Natural killer cell (primary cell): ENCODE measurements around the gene TOGARAM2. TPM values are rescaled to one million over a fixed set of nuclear protein-coding genes. Genes with fewer than 3 reads are reported as not detected.

Experiments used
- ATAC-seq, 3 donors: fragments of 150-1000 bp in 2 of 3; fragments of 200-7000 bp in 1 of 3; cut with Tn5 transposase; 1 replicate in 1 of 3; 2 replicates in 2 of 3; pipeline ENCODE4 v1.10.0; 2021; ENCODE audit warnings: mild to moderate bottlenecking in 2 of 3, moderate library complexity in 2 of 3
- DNase-seq, 2 donors: peaks; one replicate each; pipeline versions ENCODE4 v3.0.0 to v3.0.0-alpha.2; 2013 to 2021; ENCODE audit warnings: mixed read lengths in 1 of 2
- H3K27ac ChIP-seq: one replicate; pipeline ENCODE4 v1.5.1; 2013; ENCODE audit warnings: mild to moderate bottlenecking, low read length
- H3K27me3 ChIP-seq: one replicate; pipeline ENCODE4 v1.6.1; 2013; ENCODE audit warnings: low read length; ENCODE audit not compliant: control insufficient read depth, insufficient read depth
- H3K36me3 ChIP-seq: one replicate; pipeline ENCODE4 v1.6.1; 2013; ENCODE audit warnings: low read length; ENCODE audit not compliant: control insufficient read depth, insufficient read depth
- H3K4me1 ChIP-seq: one replicate; pipeline ENCODE4 v1.6.1; 2013; ENCODE audit warnings: low read length; ENCODE audit not compliant: control insufficient read depth, insufficient read depth
- H3K4me3 ChIP-seq: one replicate; pipeline ENCODE4 v1.5.1; 2013; ENCODE audit warnings: low read length
- H3K9me3 ChIP-seq: one replicate; pipeline ENCODE4 v1.6.1; 2013; ENCODE audit warnings: low read length; ENCODE audit not compliant: control insufficient read depth, insufficient read depth
- H3K27ac Mint-ChIP-seq, 2 donors: one replicate each; pipeline ENCODE4 v1.8.0; 2022; ENCODE audit warnings: mild to moderate bottlenecking in 2 of 2, mixed read lengths in 2 of 2, moderate library complexity in 1 of 2
- H3K27me3 Mint-ChIP-seq, 2 donors: one replicate each; pipeline ENCODE4 v1.8.0; 2022; ENCODE audit warnings: low read depth in 2 of 2, mixed read lengths in 2 of 2
- H3K36me3 Mint-ChIP-seq: one replicate; pipeline ENCODE4 v1.8.0; 2022; ENCODE audit warnings: mixed read lengths
- H3K4me1 Mint-ChIP-seq, 2 donors: one replicate each; pipeline ENCODE4 v1.8.0; 2022; ENCODE audit warnings: mixed read lengths in 2 of 2
- H3K4me3 Mint-ChIP-seq: one replicate; pipeline ENCODE4 v1.8.0; 2022; ENCODE audit warnings: mild to moderate bottlenecking, moderate library complexity, mixed read lengths
- H3K9me3 Mint-ChIP-seq, 2 donors: one replicate each; pipeline ENCODE4 v1.8.0; 2022; ENCODE audit warnings: mixed read lengths in 2 of 2
- CTCF ChIP-seq: fragments of 200-600 bp; IDR thresholded peaks from one replicate; pipeline ENCODE4 v1.8.0; 2022; ENCODE audit warnings: antibody characterized with exemption
- WGBS: methylation state at CpG from one replicate; pipeline ENCODE4 v1.1.7; 2013; ENCODE audit warnings: missing lambda C conversion rate; ENCODE audit not compliant: insufficient coverage; 5-methylcytosine and 5-hydroxymethylcytosine counted together
- intact Hi-C: fragments of 100-400 bp; cut with micrococcal nuclease; formaldehyde crosslinking; loops from one replicate; pipeline ENCODE4 v1.14.2; 2022
- total RNA-seq, 4 donors: library from RNA; stranded (reverse); fragments of 120-200 nt in 1 of 4; gene quantifications; one replicate each; pipeline versions ENCODE4 v1.2.3 to v1.2.4, GENCODE V29; 2013 to 2022

Gene TOGARAM2
- total RNA-seq, 3 donors from 2014 or later (not counting 1 experiment from before 2014, with no cell fraction given): 25.9 to 53.2 (median 30.8) TPM

- Histone ChIP-seq H3K27ac (no peak overlapping the region), H3K4me3 (no peak overlapping the region), H3K9me3 (no peaks in the 10 kb centered on the region), H3K27me3 (no peaks in the 10 kb centered on the region), H3K36me3 (no peaks in the 10 kb centered on the region), H3K4me1 (no peaks in the 10 kb centered on the region)
- Mint-ChIP-seq H3K4me3 (no peak overlapping the region), H3K27ac (no peak overlapping the region), H3K27me3 (no peaks in the 10 kb centered on the region), H3K36me3 (no peaks in the 10 kb centered on the region), H3K4me1 (no peaks in the 10 kb centered on the region), H3K9me3 (no peaks in the 10 kb centered on the region)
- 94% methylated on average over 10 of the region's 10 CpGs for WGBS
- TF ChIP-seq CTCF: no peak
- no peak for DNase-seq
- no peak for ATAC-seq
- intact Hi-C loops: no loop called here
Measured at GRCh38 chr2:29065068-29065811, 84.1 kb downstream of the TOGARAM2 start.

- H3K4me1 ChIP-seq: no peaks in the 10 kb centered on the region
- intact Hi-C loops: no loop called here
- no peaks in the 10 kb centered on the region for H3K27me3 Mint-ChIP-seq
- H3K36me3 ChIP-seq: no peaks in the 10 kb centered on the region
- WGBS: 91% methylated on average over 8 of the region's 8 CpGs
- no peaks in the 10 kb centered on the region for H3K36me3 Mint-ChIP-seq
- no peak overlapping the region for H3K4me3 Mint-ChIP-seq
- H3K9me3 Mint-ChIP-seq: no peaks in the 10 kb centered on the region
- no peaks in the 10 kb centered on the region for H3K27me3 ChIP-seq
- H3K4me1 Mint-ChIP-seq: no peaks in the 10 kb centered on the region
- DNase-seq (no peak), ATAC-seq (no peak)
- no peak overlapping the region for H3K27ac Mint-ChIP-seq
- H3K9me3 ChIP-seq: no peaks in the 10 kb centered on the region
- H3K4me3 ChIP-seq: no peak overlapping the region
- no peak overlapping the region for H3K27ac ChIP-seq
- no peak for TF ChIP-seq CTCF
Measured at GRCh38 chr2:29066271-29066860, 85.3 kb downstream of the TOGARAM2 start.

- Mint-ChIP-seq H3K27ac (no peak overlapping the region), H3K4me1 (no peaks in the 10 kb centered on the region), H3K27me3 (no peaks in the 10 kb centered on the region), H3K36me3 (no peaks in the 10 kb centered on the region), H3K4me3 (no peak overlapping the region), H3K9me3 (no peaks in the 10 kb centered on the region)
- no peaks in the 10 kb centered on the region for H3K4me1 ChIP-seq
- TF ChIP-seq CTCF: no peak
- WGBS: 85% methylated on average over 7 of the region's 7 CpGs
- DNase-seq (no peak), ATAC-seq (no peak)
- intact Hi-C loops: no loop called here
- H3K4me3 ChIP-seq: no peak overlapping the region
- no peaks in the 10 kb centered on the region for H3K27me3 ChIP-seq
- no peaks in the 10 kb centered on the region for H3K36me3 ChIP-seq
- no peaks in the 10 kb centered on the region for H3K9me3 ChIP-seq
- no peak overlapping the region for H3K27ac ChIP-seq
Measured at GRCh38 chr2:29066997-29067605, 86.0 kb downstream of the TOGARAM2 start.
